DND-41 (cell line): ENCODE data around the gene TRERF1.

ENCODE experiments used
- CTCF ChIP-seq: IDR thresholded peaks from 2 replicates; pipeline ENCODE4 v1.5.1; 2012; ENCODE audit warnings: borderline replicate concordance, low read length, moderate library complexity, mild to moderate bottlenecking; ENCODE audit not compliant: poor library complexity, severe bottlenecking; ENCODE audit errors: extremely low read depth
- EZH2 ChIP-seq: IDR thresholded peaks from 3 replicates; pipeline ENCODE4 v1.6.1; 2012; ENCODE audit warnings: borderline replicate concordance, low read depth, mild to moderate bottlenecking, moderate library complexity, low read length, inconsistent platforms; ENCODE audit not compliant: severe bottlenecking

DNA sequence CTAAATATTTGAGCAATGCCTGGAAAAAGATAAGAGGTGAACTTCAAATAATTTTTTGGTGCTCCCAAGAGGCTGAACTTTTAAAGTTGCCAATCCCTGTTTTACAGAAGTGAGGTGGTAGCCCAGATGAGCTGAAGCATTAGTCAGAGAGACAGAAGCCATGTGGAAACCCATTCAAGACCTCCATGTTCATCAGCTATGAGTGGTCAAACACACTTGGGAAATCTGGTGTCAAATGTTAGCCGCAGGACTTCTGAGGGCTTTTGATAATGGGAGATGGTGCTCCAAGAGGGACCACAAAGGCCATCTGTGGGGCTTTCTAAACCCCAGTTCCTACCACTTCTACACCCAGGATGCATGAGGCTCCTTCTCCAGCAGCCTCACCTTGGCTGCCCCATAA, 156.5 kb downstream of the TRERF1 start:
- TF ChIP-seq CTCF (no peak), EZH2 (no peak)
